PC-9 (cell line): ENCODE results near the gene SCGB1A1. TPM values are rescaled to one million over a fixed set of nuclear protein-coding genes. Genes with fewer than 3 reads are reported as not detected.
"Not testable (repeated sequence)": the region's sequence is repeated elsewhere in the genome, so short reads cannot be mapped to it uniquely, and the experiment has no call there.

Source experiments
- BruUV-seq: library from RNA; stranded (reverse); fragments of 400-500 nt; replicated peaks from 2 replicates; lab custom pipeline; 2021; lab: Mats Ljungman, UMichigan
- CTCF ChIA-PET: fragments of 300-600 bp; sonication (Branson Sonifier 250); formaldehyde crosslinking; loops from one replicate; lab custom pipeline; 2022; ENCODE audit warnings: antibody characterized with exemption; lab: Charles Lee
- POLR2A ChIA-PET: fragments of 300-600 bp; sonication (Branson Sonifier 250); formaldehyde crosslinking; loops from one replicate; lab custom pipeline; 2022; ENCODE audit warnings: antibody characterized with exemption; ENCODE audit not compliant: unreplicated experiment; lab: Charles Lee
- DNase-seq, 2 experiments: peaks; one replicate each; pipeline versions ENCODE4 v3.0.0 to v3.0.0-alpha.2; 2015 to 2022; ENCODE audit warnings: mixed read lengths in 1 of 2
- H2AFZ ChIP-seq: fragments of 200-600 bp; sonication (generic); 2 replicates; pipeline ENCODE4 v1.8.1; 2017; ENCODE audit warnings: antibody characterized with exemption
- H3F3A ChIP-seq: fragments of 200-600 bp; sonication (generic); 2 replicates; pipeline ENCODE4 v1.8.1; 2017; ENCODE audit warnings: antibody characterized with exemption, mild to moderate bottlenecking, low read depth; ENCODE audit not compliant: insufficient read depth
- H3K27ac ChIP-seq: fragments of 200-600 bp; sonication (generic); 2 replicates; pipeline ENCODE4 v1.6.1; 2016; ENCODE audit warnings: mixed run types
- H3K27me3 ChIP-seq: fragments of 200-600 bp; sonication (generic); 2 replicates; pipeline ENCODE4 v1.6.1; 2016; ENCODE audit warnings: low read depth, mixed run types; ENCODE audit not compliant: insufficient read depth
- H3K36me3 ChIP-seq: fragments of 200-600 bp; sonication (generic); 2 replicates; pipeline ENCODE4 v1.6.1; 2016; ENCODE audit warnings: low read depth, mixed run types
- H3K4me1 ChIP-seq: fragments of 200-600 bp; sonication (generic); replicated peaks from 2 replicates; pipeline ENCODE4 v1.6.1; 2016; ENCODE audit warnings: mixed run types; ENCODE audit not compliant: insufficient read depth
- H3K4me2 ChIP-seq: fragments of 200-600 bp; sonication (generic); 2 replicates; pipeline ENCODE4 v1.6.1; 2017; ENCODE audit warnings: mixed run types
- H3K4me3 ChIP-seq: fragments of 200-600 bp; sonication (generic); 2 replicates; pipeline ENCODE4 v1.6.1; 2016; ENCODE audit warnings: mixed run types
- H3K79me2 ChIP-seq: fragments of 200-600 bp; sonication (generic); 2 replicates; pipeline ENCODE4 v1.6.1; 2017; ENCODE audit warnings: low read depth, mixed run types
- H3K9me2 ChIP-seq: fragments of 200-600 bp; sonication (generic); 2 replicates; pipeline ENCODE4 v1.8.1; 2017; ENCODE audit warnings: mild to moderate bottlenecking; ENCODE audit not compliant: insufficient read depth
- H3K9me3 ChIP-seq: fragments of 200-600 bp; sonication (generic); 2 replicates; pipeline ENCODE4 v1.8.1; 2016; ENCODE audit warnings: low read depth; ENCODE audit not compliant: insufficient read depth
- H4K20me1 ChIP-seq: fragments of 200-600 bp; sonication (generic); 2 replicates; pipeline ENCODE4 v1.8.1; 2017; ENCODE audit not compliant: insufficient read depth
- CTCF ChIP-seq: fragments of 200-600 bp; sonication (generic); conservative IDR thresholded peaks from 2 replicates; pipeline ENCODE4 v1.6.1; 2017; ENCODE audit warnings: mixed run types, antibody characterized with exemption, mild to moderate bottlenecking, moderate library complexity
- EZH2 ChIP-seq: fragments of 200-600 bp; sonication (generic); IDR thresholded peaks from 2 replicates; pipeline ENCODE4 v1.8.0; 2017; ENCODE audit warnings: antibody characterized with exemption, low read depth
- intact Hi-C: fragments of 100-400 bp; cut with micrococcal nuclease; formaldehyde crosslinking; loops from one replicate; pipeline ENCODE4 v1.10.0; 2022; ENCODE audit not compliant: unreplicated experiment
- total RNA-seq: library from RNA; stranded (reverse); gene quantifications from 2 replicates; pipeline ENCODE4 v1.2.3, GENCODE V29; 2021

Gene SCGB1A1
- total RNA-seq, 1 experiment from 2014 or later = not detected

DNA sequence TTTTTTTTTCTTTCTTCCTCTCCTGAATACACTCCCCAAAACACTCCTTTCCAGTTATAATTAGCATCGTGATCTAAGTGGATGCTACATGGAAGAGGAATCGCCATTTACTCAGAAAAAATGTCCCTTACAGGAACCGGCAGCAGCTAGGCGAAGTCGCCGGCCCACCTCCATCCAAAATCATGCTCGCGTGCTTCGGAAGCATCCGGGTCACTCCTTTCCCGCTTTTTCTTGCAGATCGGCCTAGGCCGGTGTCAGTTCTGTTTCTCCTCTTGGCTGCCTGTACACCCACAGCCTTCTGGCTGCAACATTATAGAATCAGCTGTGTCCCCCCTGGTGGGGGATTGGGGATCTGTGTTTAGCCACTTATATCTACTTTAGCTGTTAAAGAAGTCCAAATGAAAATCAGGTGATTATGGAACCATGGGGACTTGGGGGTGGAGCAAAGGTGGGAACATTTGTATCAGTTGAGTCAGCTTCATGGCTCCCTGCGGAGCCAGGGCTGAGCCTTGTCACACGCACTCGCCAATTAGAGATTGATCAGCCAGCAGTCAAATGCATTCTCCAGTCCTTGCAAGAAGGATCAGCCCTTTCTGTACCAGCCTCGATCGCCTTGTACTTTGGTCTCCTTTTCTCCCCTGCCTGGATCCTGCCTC lies 45.2 kb upstream of the SCGB1A1 start:
- CTCF ChIA-PET = no interaction called here
- no peak overlapping the region for H3K27ac ChIP-seq

GRCh38 chr11:62374801-62375200 lies 44.0 kb upstream of the SCGB1A1 start:
- no peaks in the 10 kb centered on the region for H3K9me2 ChIP-seq
- H3K79me2 ChIP-seq = no peaks in the 10 kb centered on the region
- no peak overlapping the region for H3K4me3 ChIP-seq
- H3K4me2 ChIP-seq = no peak overlapping the region
- H3K4me1 ChIP-seq = no peaks in the 10 kb centered on the region
- H3K36me3 ChIP-seq = no peaks in the 10 kb centered on the region
- TF ChIP-seq CTCF (no peak), EZH2 (no peak)
- no peak overlapping the region for H3K27ac ChIP-seq
- no peaks in the 10 kb centered on the region for H3K9me3 ChIP-seq
- H3K27me3 ChIP-seq = no peaks in the 10 kb centered on the region
- intact Hi-C loops = loop anchor here (5.0 kb wide), 1 partner anchor 502 kb away; no protein-coding TSS in a partner anchor
- DNase-seq = no peak
- no peaks in the 10 kb centered on the region for H4K20me1 ChIP-seq
- POLR2A ChIA-PET = interaction anchor here (0.6 kb wide), 1 partner anchor 214 kb away, joined by 5 read pairs; no protein-coding TSS in a partner anchor
- no TSS peak for BruUV-seq
- peaks cover 5% of the 10 kb centered on the region; the same call in 1 of the 2 replicates for H3F3A ChIP-seq
- H2AFZ ChIP-seq = no peak overlapping the region
- CTCF ChIA-PET = interaction anchor here (0.6 to 0.7 kb wide), 2 partner anchors 240 to 509 kb away, joined by 3 to 4 read pairs; no protein-coding TSS in a partner anchor

More for the DNA sequence above, 45.2 kb upstream of the SCGB1A1 start:
- no peaks in the 10 kb centered on the region for H3K9me2 ChIP-seq
- H4K20me1 ChIP-seq = no peaks in the 10 kb centered on the region
- H3K4me3 ChIP-seq = no peak overlapping the region
- POLR2A ChIA-PET = interaction anchor here (0.7 kb wide), 1 partner anchor 468 kb away, joined by 4 read pairs; no protein-coding TSS in a partner anchor
- H3K27me3 ChIP-seq = no peaks in the 10 kb centered on the region
- intact Hi-C loops = no loop called here
- no peak overlapping the region for H2AFZ ChIP-seq
- no peak for DNase-seq
- H3F3A ChIP-seq = no peaks in the 10 kb centered on the region
- H3K79me2 ChIP-seq = no peaks in the 10 kb centered on the region
- H3K9me3 ChIP-seq = no peaks in the 10 kb centered on the region
- no peak overlapping the region for H3K4me2 ChIP-seq
- TF ChIP-seq EZH2 (no peak), CTCF (no peak)
- H3K4me1 ChIP-seq = no peaks in the 10 kb centered on the region
- no TSS peak for BruUV-seq
- no peaks in the 10 kb centered on the region for H3K36me3 ChIP-seq

DNA sequence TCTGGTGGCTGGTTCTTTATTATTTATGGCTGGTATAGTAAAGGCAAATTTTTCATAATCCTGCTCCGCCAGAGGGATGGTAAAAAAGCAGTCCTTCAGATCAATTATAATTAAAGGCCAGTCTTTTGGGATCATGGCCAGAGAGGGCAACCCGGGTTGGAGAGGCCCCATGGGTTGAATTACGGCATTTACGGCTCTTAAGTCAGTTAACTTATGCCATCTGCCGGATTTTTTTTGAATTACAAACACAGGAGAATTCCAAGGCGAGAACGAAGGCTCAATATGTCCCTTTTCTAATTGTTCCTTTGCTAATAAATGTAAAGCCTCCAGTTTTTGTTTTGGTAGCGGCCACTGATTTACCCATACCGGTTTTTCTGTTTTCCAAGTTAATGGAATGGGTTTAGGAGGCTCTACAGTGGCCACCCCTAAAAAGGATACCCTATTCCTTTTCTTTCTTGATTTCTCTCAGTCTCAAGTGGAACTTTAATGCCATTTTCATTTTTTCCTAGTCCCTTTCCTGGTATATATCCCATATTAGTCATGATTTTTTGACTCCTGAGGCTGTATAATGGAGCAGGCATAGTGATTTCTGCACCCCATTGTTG lies 40.3 kb upstream of the SCGB1A1 start:
- H3K79me2 ChIP-seq, BruUV-seq, H3K9me3 ChIP-seq, H3K36me3 ChIP-seq, H3K4me3 ChIP-seq, H4K20me1 ChIP-seq, H3K4me1 ChIP-seq, POLR2A ChIA-PET, H3F3A ChIP-seq, H3K27ac ChIP-seq, H3K9me2 ChIP-seq, H3K4me2 ChIP-seq, H2AFZ ChIP-seq, CTCF ChIA-PET, H3K27me3 ChIP-seq: not testable (repeated sequence)
- DNase-seq = peak; percentile 28 to 64
- peak; percentile 83 for TF ChIP-seq CTCF
- intact Hi-C loops = loop anchor here (1.0 to 5.0 kb wide), 4 partner anchors 38 to 506 kb away; no protein-coding TSS in a partner anchor

GRCh38 chr11:62379586-62379985 lies 39.2 kb upstream of the SCGB1A1 start:
- H3K4me3 ChIP-seq, H3K9me2 ChIP-seq, H3F3A ChIP-seq, DNase-seq, H2AFZ ChIP-seq, BruUV-seq, H3K27ac ChIP-seq, H3K36me3 ChIP-seq, H3K4me2 ChIP-seq, H3K79me2 ChIP-seq, H3K9me3 ChIP-seq, H3K4me1 ChIP-seq, H3K27me3 ChIP-seq, H4K20me1 ChIP-seq, POLR2A ChIA-PET: not testable (repeated sequence)
- intact Hi-C loops = loop anchor here (5.0 kb wide), 1 partner anchor 507 kb away; no protein-coding TSS in a partner anchor
- CTCF ChIA-PET = interaction anchor here (1.0 kb wide), 1 partner anchor 14 kb away, joined by 3 read pairs; no protein-coding TSS in a partner anchor
